H1 (cell line): ENCODE data around the gene WIPF1. TPM values are rescaled to one million over a fixed set of nuclear protein-coding genes. Genes with fewer than 3 reads are reported as not detected.

ENCODE experiments used
- ATF2 ChIP-seq: IDR thresholded peaks from 2 replicates; pipeline ENCODE4 v1.6.1; 2012; ENCODE audit warnings: low read length, inconsistent platforms
- ATF3 ChIP-seq: IDR thresholded peaks from 2 replicates; pipeline ENCODE4 v1.6.1; 2011; ENCODE audit warnings: low read depth, mild to moderate bottlenecking, low read length; ENCODE audit not compliant: insufficient read depth
- CBX8 ChIP-seq: fragments of 300-800, 300-1000 bp; sonication (generic); IDR thresholded peaks from 2 replicates; pipeline ENCODE4 v1.7.1; 2016; ENCODE audit warnings: low read depth, low read length, borderline replicate concordance
- CHD2 ChIP-seq: IDR thresholded peaks from 2 replicates; pipeline ENCODE4 v1.6.1; 2012; ENCODE audit warnings: low read length, improper control_type of control experiment
- HDAC6 ChIP-seq: IDR thresholded peaks from one replicate; pipeline ENCODE4 v1.7.1; 2012; ENCODE audit warnings: low read depth, mild to moderate bottlenecking, inconsistent platforms, low read length, moderate library complexity
- NANOG ChIP-seq: IDR thresholded peaks from 2 replicates; pipeline ENCODE4 v1.6.1; 2011; ENCODE audit warnings: low read length, low read depth, mild to moderate bottlenecking, inconsistent platforms; ENCODE audit not compliant: insufficient read depth, poor library complexity, severe bottlenecking
- POU5F1 ChIP-seq: IDR thresholded peaks from 2 replicates; pipeline ENCODE4 v1.6.1; 2011; ENCODE audit warnings: low read depth, mild to moderate bottlenecking, low read length, moderate library complexity
- RXRA ChIP-seq: IDR thresholded peaks from 2 replicates; pipeline ENCODE4 v1.6.1; 2011; ENCODE audit warnings: low read depth, mild to moderate bottlenecking, low read length, moderate library complexity; ENCODE audit not compliant: insufficient read depth
- TEAD4 ChIP-seq: IDR thresholded peaks from 2 replicates; pipeline ENCODE4 v1.6.1; 2012; ENCODE audit warnings: low read depth, low read length, inconsistent platforms, mixed read lengths
- polyA plus RNA-seq, 7 experiments: library from polyadenylated mRNA; depleted of rRNA in 3 of 7; stranded (reverse) in 5 of 7; unstranded in 2 of 7; fragments of >200 nt in 5 of 7; fragments of 200-250 nt in 2 of 7; gene quantifications; 1 replicate in 5 of 7; 2 replicates in 1 of 7; 4 replicates in 1 of 7; pipeline versions ENCODE4 v1.2.1 to v1.2.3, GENCODE V29; 2011 to 2013; ENCODE audit warnings: missing spikeins in 2 of 7, mixed read lengths in 2 of 7
- total RNA-seq: library from RNA; stranded (reverse); fragmentation: NEBNext Ultra II Directional; extraction: Animal tissue kit (Norgen Biotek cat#: 25700); gene quantifications from 2 replicates; pipeline ENCODE4 v1.2.1, GENCODE V29; 2021

Gene WIPF1
- total and polyA plus RNA-seq, 2 of the 8 experiments (the other 6 are each of a cell fraction or from before 2014, with no cell fraction given), result 4.7 to 5.2 TPM

- TF ChIP-seq CHD2, result no peak
- no peak for TF ChIP-seq RXRA
- no peak for TF ChIP-seq TEAD4
- no peak for TF ChIP-seq POU5F1
- TF ChIP-seq ATF2, result no peak
- no peak for TF ChIP-seq NANOG
- no peak for TF ChIP-seq HDAC6
- no peak for TF ChIP-seq ATF3
- no peak for TF ChIP-seq CBX8
- TF ChIP-seq, all 59 proteins: peak for 0
These were observed at the start of gene WIPF1 (continued) for GRCh38 chr2:174597345-174598047.
